Loucy (cell line): ENCODE results near the gene CDH24.

ENCODE experiments used
- EZH2phosphoT487 ChIP-seq: fragments of 200-600 bp; IDR thresholded peaks from 2 replicates; pipeline ENCODE4 v1.6.1; 2018; ENCODE audit warnings: antibody characterized with exemption, mild to moderate bottlenecking, moderate library complexity, borderline replicate concordance
- TF ChIP-seq, protein P1 (sequence below): fragments of 200-600 bp; sonication (generic); conservative IDR thresholded peaks from 2 replicates; pipeline ENCODE4 v1.5.1; 2014; ENCODE audit warnings: mild to moderate bottlenecking, antibody characterized with exemption, low read length

DNA sequence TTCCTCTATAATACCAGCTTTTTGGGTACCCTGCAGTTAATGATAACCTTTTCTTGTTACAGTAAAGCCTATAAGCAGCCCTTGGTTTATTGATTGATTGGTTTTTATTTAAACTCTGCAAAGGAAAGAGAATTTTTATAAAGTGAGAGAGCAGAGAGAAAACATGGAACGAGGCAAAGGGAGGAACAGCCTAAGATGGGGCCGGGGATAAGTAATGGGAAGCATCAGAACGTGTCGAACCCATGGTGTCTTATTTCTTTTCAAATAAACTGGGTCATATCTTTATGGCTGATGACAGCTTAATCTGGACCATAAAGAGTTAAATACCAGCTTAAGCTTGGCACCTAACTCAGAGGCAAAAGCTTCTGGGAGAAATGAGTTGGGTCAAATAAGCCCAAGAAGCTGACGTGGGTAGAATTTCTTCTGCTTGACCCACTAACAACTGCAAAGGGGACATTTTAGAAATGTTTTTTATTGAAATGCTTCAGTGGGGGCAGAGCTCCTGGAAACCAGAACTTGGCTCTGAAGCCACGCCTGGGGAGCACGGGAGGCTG, 35.4 kb downstream of the CDH24 start:
- TF ChIP-seq, protein P1, sequence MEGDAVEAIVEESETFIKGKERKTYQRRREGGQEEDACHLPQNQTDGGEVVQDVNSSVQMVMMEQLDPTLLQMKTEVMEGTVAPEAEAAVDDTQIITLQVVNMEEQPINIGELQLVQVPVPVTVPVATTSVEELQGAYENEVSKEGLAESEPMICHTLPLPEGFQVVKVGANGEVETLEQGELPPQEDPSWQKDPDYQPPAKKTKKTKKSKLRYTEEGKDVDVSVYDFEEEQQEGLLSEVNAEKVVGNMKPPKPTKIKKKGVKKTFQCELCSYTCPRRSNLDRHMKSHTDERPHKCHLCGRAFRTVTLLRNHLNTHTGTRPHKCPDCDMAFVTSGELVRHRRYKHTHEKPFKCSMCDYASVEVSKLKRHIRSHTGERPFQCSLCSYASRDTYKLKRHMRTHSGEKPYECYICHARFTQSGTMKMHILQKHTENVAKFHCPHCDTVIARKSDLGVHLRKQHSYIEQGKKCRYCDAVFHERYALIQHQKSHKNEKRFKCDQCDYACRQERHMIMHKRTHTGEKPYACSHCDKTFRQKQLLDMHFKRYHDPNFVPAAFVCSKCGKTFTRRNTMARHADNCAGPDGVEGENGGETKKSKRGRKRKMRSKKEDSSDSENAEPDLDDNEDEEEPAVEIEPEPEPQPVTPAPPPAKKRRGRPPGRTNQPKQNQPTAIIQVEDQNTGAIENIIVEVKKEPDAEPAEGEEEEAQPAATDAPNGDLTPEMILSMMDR, result no peak
- no peak for TF ChIP-seq EZH2phosphoT487
